ENCODE results near the gene NPBWR2.
"Not testable (repeated sequence)": the region's sequence is repeated elsewhere in the genome, so short reads cannot be mapped to it uniquely, and the experiment has no call there.

NPBWR2 gene

GRCh38 chr20:64140061-64140931, 32.9 kb upstream of the NPBWR2 start:
- Histone ChIP-seq H3K36me3 (ENCODE audit: insufficient read depth, low read length) (no peaks in the 10 kb centered on the region), H3K9ac (ENCODE audit: low read depth, low read length) (no peak overlapping the region), H3K27me3 (ENCODE audit: control insufficient read depth, insufficient read depth, low read length) (peaks cover 22% of the 10 kb centered on the region), H3K4me1 (ENCODE audit: control insufficient read depth, insufficient read depth, low read length) (no peaks in the 10 kb centered on the region), H3K4me3 (ENCODE audit: low read length) (no peak overlapping the region), H3K9me3 (replicated peaks; ENCODE audit: low read length) (peaks cover under 1% of the 10 kb centered on the region), H3K4me2 (ENCODE audit: low read length) (no peak overlapping the region)

- H3K36me3 ChIP-seq (ENCODE audit: insufficient read depth, low read length): no peaks in the 10 kb centered on the region
- H3K9me3 ChIP-seq (replicated peaks; ENCODE audit: low read length): no peaks in the 10 kb centered on the region
- H3K9ac ChIP-seq (ENCODE audit: low read depth, low read length): no peak overlapping the region
- no peak overlapping the region for H3K4me2 ChIP-seq (ENCODE audit: low read length)
- no peaks in the 10 kb centered on the region for H3K4me1 ChIP-seq (ENCODE audit: control insufficient read depth, insufficient read depth, low read length)
- H3K27me3 ChIP-seq (ENCODE audit: control insufficient read depth, insufficient read depth, low read length): peaks cover 22% of the 10 kb centered on the region
- H3K4me3 ChIP-seq (ENCODE audit: low read length): no peak overlapping the region
Observed at GRCh38 chr20:64139199-64140060, 32.1 kb upstream of the NPBWR2 start.

- Histone ChIP-seq H3K36me3 (ENCODE audit: insufficient read depth, low read length) (no peaks in the 10 kb centered on the region), H3K4me2 (ENCODE audit: low read length) (no peak overlapping the region), H3K9ac (ENCODE audit: low read depth, low read length) (no peak overlapping the region), H3K27me3 (ENCODE audit: control insufficient read depth, insufficient read depth, low read length) (peaks cover 22% of the 10 kb centered on the region), H3K4me1 (ENCODE audit: control insufficient read depth, insufficient read depth, low read length) (no peaks in the 10 kb centered on the region), H3K9me3 (replicated peaks; ENCODE audit: low read length) (no peaks in the 10 kb centered on the region), H3K4me3 (ENCODE audit: low read length) (no peak overlapping the region)
Observed at GRCh38 chr20:64138276-64138815, 31.0 kb upstream of the NPBWR2 start.

GRCh38 chr20:64137598-64138031, 30.2 kb upstream of the NPBWR2 start:
- H3K27me3 ChIP-seq (ENCODE audit: control insufficient read depth, insufficient read depth, low read length): peaks cover 22% of the 10 kb centered on the region
- H3K4me3 ChIP-seq (ENCODE audit: low read length): no peak overlapping the region
- no peaks in the 10 kb centered on the region for H3K9me3 ChIP-seq (replicated peaks; ENCODE audit: low read length)
- H3K4me1 ChIP-seq (ENCODE audit: control insufficient read depth, insufficient read depth, low read length): no peaks in the 10 kb centered on the region
- no peaks in the 10 kb centered on the region for H3K36me3 ChIP-seq (ENCODE audit: insufficient read depth, low read length)
- no peak overlapping the region for H3K9ac ChIP-seq (ENCODE audit: low read depth, low read length)
- no peak overlapping the region for H3K4me2 ChIP-seq (ENCODE audit: low read length)

- Histone ChIP-seq H3K4me1 (ENCODE audit: control insufficient read depth, insufficient read depth, low read length) (no peaks in the 10 kb centered on the region), H3K36me3 (ENCODE audit: insufficient read depth, low read length) (no peaks in the 10 kb centered on the region), H3K9me3 (replicated peaks; ENCODE audit: low read length) (no peaks in the 10 kb centered on the region), H3K4me2 (ENCODE audit: low read length) (no peak overlapping the region), H3K9ac (ENCODE audit: low read depth, low read length) (no peak overlapping the region), H3K4me3 (ENCODE audit: low read length) (no peak overlapping the region), H3K27me3 (ENCODE audit: control insufficient read depth, insufficient read depth, low read length) (peaks cover 16% of the 10 kb centered on the region)
Observed at GRCh38 chr20:64136004-64136710, 28.8 kb upstream of the NPBWR2 start.

- H3K36me3 ChIP-seq (ENCODE audit: insufficient read depth, low read length); H3K9ac ChIP-seq (ENCODE audit: low read depth, low read length); H3K4me3 ChIP-seq (ENCODE audit: low read length); H3K4me2 ChIP-seq (ENCODE audit: low read length); H3K27me3 ChIP-seq (ENCODE audit: control insufficient read depth, insufficient read depth, low read length); H3K9me3 ChIP-seq (replicated peaks; ENCODE audit: low read length); H3K4me1 ChIP-seq (ENCODE audit: control insufficient read depth, insufficient read depth, low read length): not testable (repeated sequence)
Observed at GRCh38 chr20:64134744-64135143, 27.4 kb upstream of the NPBWR2 start.

GRCh38 chr20:64133951-64134407, 26.6 kb upstream of the NPBWR2 start:
- no peaks in the 10 kb centered on the region for H3K36me3 ChIP-seq (ENCODE audit: insufficient read depth, low read length)
- H3K9me3 ChIP-seq (replicated peaks; ENCODE audit: low read length): no peaks in the 10 kb centered on the region
- no peak overlapping the region for H3K9ac ChIP-seq (ENCODE audit: low read depth, low read length)
- no peak overlapping the region for H3K4me2 ChIP-seq (ENCODE audit: low read length)
- H3K27me3 ChIP-seq (ENCODE audit: control insufficient read depth, insufficient read depth, low read length): peaks cover 10% of the 10 kb centered on the region
- H3K4me1 ChIP-seq (ENCODE audit: control insufficient read depth, insufficient read depth, low read length): no peaks in the 10 kb centered on the region
- no peak overlapping the region for H3K4me3 ChIP-seq (ENCODE audit: low read length)

- Histone ChIP-seq H3K4me3 (ENCODE audit: low read length) (no peak overlapping the region), H3K36me3 (ENCODE audit: insufficient read depth, low read length) (no peaks in the 10 kb centered on the region), H3K27me3 (ENCODE audit: control insufficient read depth, insufficient read depth, low read length) (peaks cover 18% of the 10 kb centered on the region), H3K9me3 (replicated peaks; ENCODE audit: low read length) (no peaks in the 10 kb centered on the region), H3K9ac (ENCODE audit: low read depth, low read length) (no peak overlapping the region), H3K4me1 (ENCODE audit: control insufficient read depth, insufficient read depth, low read length) (no peaks in the 10 kb centered on the region), H3K4me2 (ENCODE audit: low read length) (no peak overlapping the region)
Observed at GRCh38 chr20:64131406-64131805, 24.0 kb upstream of the NPBWR2 start.

GRCh38 chr20:64130876-64131275, 23.5 kb upstream of the NPBWR2 start:
- H3K4me1 ChIP-seq (ENCODE audit: control insufficient read depth, insufficient read depth, low read length): no peaks in the 10 kb centered on the region
- H3K9ac ChIP-seq (ENCODE audit: low read depth, low read length): no peak overlapping the region
- H3K4me3 ChIP-seq (ENCODE audit: low read length): no peak overlapping the region
- H3K36me3 ChIP-seq (ENCODE audit: insufficient read depth, low read length): no peaks in the 10 kb centered on the region
- peaks cover 18% of the 10 kb centered on the region for H3K27me3 ChIP-seq (ENCODE audit: control insufficient read depth, insufficient read depth, low read length)
- no peaks in the 10 kb centered on the region for H3K9me3 ChIP-seq (replicated peaks; ENCODE audit: low read length)
- no peak overlapping the region for H3K4me2 ChIP-seq (ENCODE audit: low read length)

GRCh38 chr20:64130271-64130670, 22.9 kb upstream of the NPBWR2 start:
- no peaks in the 10 kb centered on the region for H3K9me3 ChIP-seq (replicated peaks; ENCODE audit: low read length)
- H3K27me3 ChIP-seq (ENCODE audit: control insufficient read depth, insufficient read depth, low read length): peaks cover 18% of the 10 kb centered on the region
- no peaks in the 10 kb centered on the region for H3K4me1 ChIP-seq (ENCODE audit: control insufficient read depth, insufficient read depth, low read length)
- no peak overlapping the region for H3K4me2 ChIP-seq (ENCODE audit: low read length)
- no peaks in the 10 kb centered on the region for H3K36me3 ChIP-seq (ENCODE audit: insufficient read depth, low read length)
- no peak overlapping the region for H3K9ac ChIP-seq (ENCODE audit: low read depth, low read length)
- no peak overlapping the region for H3K4me3 ChIP-seq (ENCODE audit: low read length)
